ENCODE results near the gene GALNT9.

DNA sequence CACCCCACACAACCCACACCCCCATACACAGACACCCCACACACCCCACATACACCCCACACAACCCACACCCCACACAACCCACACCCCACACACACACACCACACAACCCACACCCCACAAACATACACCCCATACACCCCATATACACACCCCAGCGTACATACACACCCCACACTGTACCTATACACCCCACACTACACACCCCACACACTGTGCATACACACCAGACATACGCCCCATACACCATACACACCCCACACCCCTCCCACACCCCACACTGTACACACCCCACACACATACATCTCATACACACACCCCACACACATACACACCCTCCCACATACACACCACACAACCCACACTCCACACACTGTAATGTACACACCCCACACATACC is 104.9 kb downstream of the GALNT9 start:
- TF ChIP-seq, protein P1, sequence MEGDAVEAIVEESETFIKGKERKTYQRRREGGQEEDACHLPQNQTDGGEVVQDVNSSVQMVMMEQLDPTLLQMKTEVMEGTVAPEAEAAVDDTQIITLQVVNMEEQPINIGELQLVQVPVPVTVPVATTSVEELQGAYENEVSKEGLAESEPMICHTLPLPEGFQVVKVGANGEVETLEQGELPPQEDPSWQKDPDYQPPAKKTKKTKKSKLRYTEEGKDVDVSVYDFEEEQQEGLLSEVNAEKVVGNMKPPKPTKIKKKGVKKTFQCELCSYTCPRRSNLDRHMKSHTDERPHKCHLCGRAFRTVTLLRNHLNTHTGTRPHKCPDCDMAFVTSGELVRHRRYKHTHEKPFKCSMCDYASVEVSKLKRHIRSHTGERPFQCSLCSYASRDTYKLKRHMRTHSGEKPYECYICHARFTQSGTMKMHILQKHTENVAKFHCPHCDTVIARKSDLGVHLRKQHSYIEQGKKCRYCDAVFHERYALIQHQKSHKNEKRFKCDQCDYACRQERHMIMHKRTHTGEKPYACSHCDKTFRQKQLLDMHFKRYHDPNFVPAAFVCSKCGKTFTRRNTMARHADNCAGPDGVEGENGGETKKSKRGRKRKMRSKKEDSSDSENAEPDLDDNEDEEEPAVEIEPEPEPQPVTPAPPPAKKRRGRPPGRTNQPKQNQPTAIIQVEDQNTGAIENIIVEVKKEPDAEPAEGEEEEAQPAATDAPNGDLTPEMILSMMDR (IDR thresholded peaks at IDR 0.05; ENCODE audit: borderline replicate concordance, extremely low read depth, low read length, poor library complexity, severe bottlenecking): no peak
- no peak for TF ChIP-seq EZH2 (IDR thresholded peaks at IDR 0.05; ENCODE audit: borderline replicate concordance, low read depth, low read length, severe bottlenecking)

Data from DND-41 (cell line).